HPDE6-E6E7 (cell line): Measurements from ENCODE around the gene POGK.

Experiments
- DNase-seq: peaks from one replicate; pipeline ENCODE4 v3.0.0; 2011; ENCODE audit warnings: missing footprints; ENCODE audit errors: extremely low spot score

Gene POGK

DNA sequence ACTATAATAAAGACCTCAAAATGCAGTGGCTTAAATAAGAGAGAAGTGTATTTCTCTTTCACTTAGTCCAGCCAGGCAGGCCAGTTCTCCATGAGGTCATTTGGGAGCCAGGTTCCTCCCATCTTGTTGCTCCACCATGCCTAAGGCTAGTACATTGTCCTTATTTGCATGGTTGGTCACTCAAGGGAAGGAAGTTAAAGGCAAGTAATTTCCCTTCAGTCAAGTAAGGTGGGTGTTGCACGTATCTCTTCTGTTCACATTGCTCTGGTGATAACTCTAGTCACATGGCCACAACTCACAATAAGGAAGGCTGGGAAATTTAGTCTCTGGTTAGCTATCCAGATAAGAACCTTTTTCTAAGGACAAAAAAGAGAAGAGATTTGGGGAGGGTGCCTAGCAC is 64.0 kb downstream of the POGK start:
- DNase-seq: no peak

- DNase-seq: no peak
These were observed 65.9 kb downstream of the POGK start for GRCh38 chr1:166905136-166905535.

DNA sequence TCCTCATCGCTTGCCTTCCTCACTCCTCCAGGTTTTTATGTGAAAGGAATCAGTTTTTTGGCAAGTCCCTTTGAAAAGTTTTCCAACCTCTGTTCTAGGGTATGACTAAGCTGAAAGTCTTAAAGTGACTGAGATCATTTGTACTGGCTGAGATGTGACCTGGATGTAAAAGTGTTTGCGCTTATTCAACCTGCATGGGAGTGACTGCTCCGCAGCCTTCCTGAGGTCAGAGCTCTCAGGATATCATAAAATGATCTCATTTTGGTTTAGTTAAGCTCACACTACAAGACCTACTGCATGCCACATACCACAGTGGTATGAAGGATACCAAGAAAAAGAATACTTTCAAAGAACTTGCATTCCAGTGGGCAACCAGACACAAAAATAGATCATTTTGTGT is 66.6 kb downstream of the POGK start:
- no peak for DNase-seq
